Neural cell (in vitro differentiated cells): ENCODE measurements around the gene OGA.

ENCODE experiments used
- CTCF ChIP-seq: fragments of 450-650 bp; IDR thresholded peaks from 2 replicates; pipeline ENCODE4 v1.5.1; 2014; ENCODE audit warnings: antibody characterized with exemption, mild to moderate bottlenecking, moderate library complexity; ENCODE audit not compliant: poor library complexity, severe bottlenecking
- EP300 ChIP-seq: fragments of 450-650 bp; conservative IDR thresholded peaks from 2 replicates; pipeline ENCODE4 v1.6.1; 2014; ENCODE audit warnings: antibody characterized with exemption, mild to moderate bottlenecking, moderate library complexity; ENCODE audit not compliant: poor library complexity, severe bottlenecking
- EZH2 ChIP-seq: fragments of 200-600, 300-800 bp; shearing (Covaris generic), sonication (generic); IDR thresholded peaks from 2 replicates; pipeline ENCODE4 v1.6.1; 2014; ENCODE audit warnings: antibody characterized with exemption, low read length, borderline replicate concordance, mild to moderate bottlenecking; ENCODE audit not compliant: insufficient read depth, poor library complexity, severe bottlenecking
- MXI1 ChIP-seq: fragments of 450-650 bp; conservative IDR thresholded peaks from 2 replicates; pipeline ENCODE4 v1.6.1; 2014; ENCODE audit warnings: antibody characterized with exemption, mild to moderate bottlenecking; ENCODE audit not compliant: poor library complexity, severe bottlenecking
- POLR2AphosphoS5 ChIP-seq: IDR thresholded peaks from 2 replicates; pipeline ENCODE4 v1.6.1; 2012
- RAD21 ChIP-seq: fragments of 450-650 bp; conservative IDR thresholded peaks from 2 replicates; pipeline ENCODE4 v1.6.1; 2014; ENCODE audit warnings: antibody characterized with exemption, mild to moderate bottlenecking, moderate library complexity
- REST ChIP-seq: IDR thresholded peaks from 2 replicates; pipeline ENCODE4 v1.6.1; 2012; ENCODE audit warnings: borderline replicate concordance
- SMC3 ChIP-seq: fragments of 450-650 bp; conservative IDR thresholded peaks from 2 replicates; pipeline ENCODE4 v1.6.1; 2014; ENCODE audit warnings: antibody characterized with exemption, mild to moderate bottlenecking, moderate library complexity; ENCODE audit not compliant: poor library complexity
- TAF1 ChIP-seq: IDR thresholded peaks from 2 replicates; pipeline ENCODE4 v1.6.1; 2012; ENCODE audit warnings: low read depth

DNA sequence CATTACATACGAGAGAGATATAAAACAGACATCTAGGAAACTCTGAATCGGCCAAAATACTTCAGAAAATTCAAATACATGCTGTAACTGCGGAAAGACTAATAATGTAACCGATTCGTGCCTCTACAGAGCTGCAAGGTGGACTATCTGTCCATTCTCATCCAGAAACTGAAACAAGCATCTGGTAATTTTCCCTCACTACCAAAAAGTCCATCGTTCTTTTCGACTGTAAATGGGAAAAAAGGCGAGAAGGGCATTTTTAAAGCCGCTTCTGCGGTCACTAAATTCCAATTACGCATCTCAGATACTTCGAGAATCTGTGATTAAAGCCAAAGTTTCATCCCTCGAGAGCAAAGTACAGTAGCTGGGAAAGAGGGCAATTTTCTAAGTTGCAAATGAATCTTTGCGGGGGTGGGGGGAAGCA, 1.3 kb downstream of the OGA start:
- TF ChIP-seq CTCF: no peak
- no peak for TF ChIP-seq EP300
- no peak for TF ChIP-seq POLR2AphosphoS5
- TF ChIP-seq EZH2: no peak
- TF ChIP-seq TAF1: no peak
- no peak for TF ChIP-seq MXI1
- no peak for TF ChIP-seq RAD21
- TF ChIP-seq REST: no peak
- no peak for TF ChIP-seq SMC3
